ENCODE data around the gene HOXB1.

DNA sequence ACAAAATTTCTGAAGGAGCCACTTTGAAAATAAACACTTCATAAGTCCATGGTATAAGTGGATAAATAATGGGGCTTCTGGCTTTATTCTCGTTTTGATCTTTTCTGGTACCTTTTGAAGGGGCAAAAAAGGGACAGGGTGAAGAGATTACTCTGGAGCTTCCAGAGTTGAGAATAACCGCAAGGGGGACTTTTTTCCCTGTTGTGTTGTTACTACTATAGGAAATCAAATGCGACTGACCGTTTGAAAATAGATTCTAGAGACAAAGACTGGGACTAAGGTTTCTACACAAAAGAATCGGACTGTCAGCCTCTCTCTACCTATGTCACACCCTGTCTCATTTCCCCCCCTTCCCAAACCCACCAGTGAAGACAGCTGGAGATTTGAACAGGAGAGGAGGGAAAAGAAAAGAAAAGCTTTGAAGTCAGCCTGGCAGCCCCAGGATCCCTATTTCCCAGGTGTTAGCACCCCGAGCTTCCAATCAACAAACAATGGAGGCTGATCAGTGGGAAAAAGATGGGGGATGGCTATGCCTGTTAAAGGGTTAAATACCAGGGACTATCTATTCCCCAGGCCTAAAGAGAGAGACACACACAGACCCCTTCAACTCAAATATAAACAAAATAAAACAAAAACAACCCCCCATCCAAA, 39.0 kb upstream of the HOXB1 start:
- TF ChIP-seq, protein P1, sequence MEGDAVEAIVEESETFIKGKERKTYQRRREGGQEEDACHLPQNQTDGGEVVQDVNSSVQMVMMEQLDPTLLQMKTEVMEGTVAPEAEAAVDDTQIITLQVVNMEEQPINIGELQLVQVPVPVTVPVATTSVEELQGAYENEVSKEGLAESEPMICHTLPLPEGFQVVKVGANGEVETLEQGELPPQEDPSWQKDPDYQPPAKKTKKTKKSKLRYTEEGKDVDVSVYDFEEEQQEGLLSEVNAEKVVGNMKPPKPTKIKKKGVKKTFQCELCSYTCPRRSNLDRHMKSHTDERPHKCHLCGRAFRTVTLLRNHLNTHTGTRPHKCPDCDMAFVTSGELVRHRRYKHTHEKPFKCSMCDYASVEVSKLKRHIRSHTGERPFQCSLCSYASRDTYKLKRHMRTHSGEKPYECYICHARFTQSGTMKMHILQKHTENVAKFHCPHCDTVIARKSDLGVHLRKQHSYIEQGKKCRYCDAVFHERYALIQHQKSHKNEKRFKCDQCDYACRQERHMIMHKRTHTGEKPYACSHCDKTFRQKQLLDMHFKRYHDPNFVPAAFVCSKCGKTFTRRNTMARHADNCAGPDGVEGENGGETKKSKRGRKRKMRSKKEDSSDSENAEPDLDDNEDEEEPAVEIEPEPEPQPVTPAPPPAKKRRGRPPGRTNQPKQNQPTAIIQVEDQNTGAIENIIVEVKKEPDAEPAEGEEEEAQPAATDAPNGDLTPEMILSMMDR (IDR thresholded peaks at IDR 0.05 in 8 of 11, conservative IDR thresholded peaks at IDR 0.05 in 3 of 11) = no peak
- no peak for TF ChIP-seq POLR2AphosphoS5 (IDR thresholded peaks at IDR 0.05)

Measured in spleen (tissue), 7 donors.